HG02610 (cell line): ENCODE results near the gene RNASE7.

Experiments
- ATAC-seq: cut with Tn5 transposase; IDR thresholded peaks from one replicate; pipeline ENCODE4 v1.9.1; 2021; ENCODE audit warnings: mild to moderate bottlenecking, moderate library complexity; ENCODE audit not compliant: unreplicated experiment

RNASE7 gene

DNA sequence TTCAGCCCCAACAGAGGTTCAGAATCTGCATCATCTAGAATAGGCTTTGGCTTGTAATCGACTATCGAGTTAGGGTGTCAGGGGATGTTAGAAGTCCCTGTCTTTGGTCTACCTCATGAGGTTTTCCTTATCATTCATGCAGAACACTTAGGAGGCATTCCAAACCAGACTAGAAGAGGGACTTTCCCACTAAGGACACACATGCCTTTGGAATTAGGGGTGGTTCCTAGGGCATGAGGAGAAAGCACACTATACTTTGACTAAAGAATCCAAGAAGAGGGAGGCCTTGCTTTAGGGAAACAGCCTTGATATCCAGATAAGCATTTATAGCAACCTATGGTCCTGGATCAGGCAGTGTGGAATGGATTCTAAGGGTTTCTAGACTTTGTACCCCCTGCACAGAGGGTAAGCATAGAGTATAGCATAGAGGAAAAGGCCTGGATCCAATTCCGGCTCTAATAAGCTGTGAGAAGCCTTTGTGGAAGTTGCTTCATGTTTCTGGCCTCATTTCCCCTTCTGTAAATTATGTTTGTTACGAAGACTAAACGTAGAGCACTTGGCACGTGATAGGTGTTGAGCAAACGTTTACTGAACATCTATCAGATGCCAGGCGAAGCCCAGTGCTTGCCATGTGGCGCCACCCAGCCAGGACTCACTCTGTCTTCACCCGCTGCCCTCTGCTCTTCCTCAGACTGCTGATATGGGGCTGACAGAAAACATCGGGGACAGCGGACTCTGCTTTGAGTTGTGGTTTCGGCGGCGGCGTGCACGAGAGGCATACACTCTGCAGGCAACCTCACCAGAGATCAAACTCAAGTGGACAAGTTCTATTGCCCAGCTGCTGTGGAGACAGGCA, 43.1 kb downstream of the RNASE7 start:
- no peak for ATAC-seq

DNA sequence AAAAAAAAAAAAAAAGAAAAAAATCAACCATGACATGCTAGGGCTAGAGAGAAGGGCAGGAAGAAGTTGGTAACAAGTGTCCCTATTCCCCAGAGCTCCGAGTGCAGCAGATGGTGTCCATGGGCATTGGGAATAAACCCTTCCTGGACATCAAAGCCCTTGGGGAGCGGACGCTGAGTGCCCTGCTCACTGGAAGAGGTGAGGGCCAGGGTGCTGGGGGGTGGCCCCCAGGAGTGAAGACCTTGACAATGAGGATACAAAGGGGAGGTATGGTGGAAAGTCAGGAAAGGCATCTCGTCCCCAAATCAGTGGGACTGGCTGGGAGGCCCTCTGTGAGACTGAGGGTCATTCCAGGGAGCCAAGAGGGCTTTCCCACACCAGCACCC, 44.7 kb downstream of the RNASE7 start:
- no peak for ATAC-seq

- peak; percentile 59 for ATAC-seq
Observed at GRCh38 chr14:21087294-21088091, 45.3 kb downstream of the RNASE7 start.

DNA sequence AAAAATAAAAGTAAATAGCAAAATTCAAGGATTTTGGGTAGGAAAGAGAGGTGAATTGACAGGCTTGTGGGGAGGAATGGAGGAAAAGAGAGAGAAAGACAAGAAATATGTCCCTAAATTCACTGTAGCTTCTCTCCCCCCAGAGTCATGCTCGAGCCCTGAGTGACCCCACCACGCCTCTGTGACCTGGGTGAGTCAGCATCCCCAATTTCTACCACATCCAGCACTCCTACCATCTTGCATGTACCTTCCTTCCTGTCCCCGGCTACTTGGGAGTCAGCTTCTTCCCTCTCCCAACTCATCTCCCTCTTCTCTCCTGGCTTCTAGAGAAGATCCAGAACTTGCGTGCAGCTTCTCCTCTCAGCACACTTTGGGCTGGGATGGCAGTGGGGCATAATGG, 46.5 kb downstream of the RNASE7 start:
- ATAC-seq, result no peak

DNA sequence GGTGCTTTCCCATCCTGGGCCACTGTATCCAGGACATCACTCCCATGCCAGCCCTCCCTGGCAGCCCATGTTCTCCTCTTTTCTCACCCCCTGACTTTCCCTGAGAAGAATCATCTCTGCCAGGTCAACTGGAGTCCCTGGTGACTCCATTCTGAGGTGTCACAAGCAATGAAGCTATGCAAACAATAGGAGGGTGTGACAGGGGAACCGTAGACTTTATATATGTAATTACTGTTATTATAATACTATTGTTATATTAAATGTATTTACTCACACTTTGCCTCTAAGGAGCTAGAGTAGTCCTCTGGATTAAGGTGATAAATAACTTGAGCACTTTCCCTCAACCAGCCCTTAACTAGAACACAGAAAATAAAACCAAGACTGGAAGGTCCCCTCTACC, 47.1 kb downstream of the RNASE7 start:
- ATAC-seq, result no peak

GRCh38 chr14:21089877-21090193, 47.7 kb downstream of the RNASE7 start:
- ATAC-seq, result no peak

DNA sequence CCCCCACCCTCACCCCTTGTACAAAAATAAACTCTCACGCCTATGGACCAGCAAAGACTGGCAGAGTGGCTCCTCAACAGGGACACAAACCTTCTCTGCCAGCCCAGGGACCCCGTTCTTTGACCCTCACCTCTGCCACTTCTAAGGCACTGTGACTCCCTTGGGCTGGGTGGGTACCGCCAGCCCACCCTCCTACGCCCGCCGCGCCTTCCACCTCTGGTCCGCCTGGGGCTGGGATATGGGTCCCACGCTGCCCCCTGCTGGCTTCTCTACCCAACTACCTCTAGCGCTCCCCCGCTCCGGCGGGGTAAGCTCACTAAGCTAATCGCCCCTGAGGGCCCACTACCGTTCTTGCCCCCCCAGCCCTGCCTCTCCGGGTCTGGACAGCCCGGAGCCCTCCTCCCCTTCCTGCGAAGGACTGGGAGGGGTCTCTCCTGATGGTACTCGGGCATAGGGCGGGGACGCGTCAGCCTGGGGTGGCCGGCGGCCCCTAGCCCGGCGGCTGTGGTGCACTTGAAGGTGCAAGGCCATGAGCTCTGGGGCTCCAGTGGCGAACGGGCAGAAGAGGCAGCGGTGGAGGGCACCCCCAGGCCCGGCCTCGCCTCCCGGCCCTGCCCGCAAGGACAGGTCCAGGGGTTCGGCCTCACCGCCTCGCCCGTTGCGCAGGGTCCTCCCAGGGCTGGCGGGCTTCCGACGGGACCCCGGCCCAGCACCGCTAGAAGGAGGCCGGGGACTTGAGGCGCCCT, 48.2 kb downstream of the RNASE7 start:
- no peak for ATAC-seq

DNA sequence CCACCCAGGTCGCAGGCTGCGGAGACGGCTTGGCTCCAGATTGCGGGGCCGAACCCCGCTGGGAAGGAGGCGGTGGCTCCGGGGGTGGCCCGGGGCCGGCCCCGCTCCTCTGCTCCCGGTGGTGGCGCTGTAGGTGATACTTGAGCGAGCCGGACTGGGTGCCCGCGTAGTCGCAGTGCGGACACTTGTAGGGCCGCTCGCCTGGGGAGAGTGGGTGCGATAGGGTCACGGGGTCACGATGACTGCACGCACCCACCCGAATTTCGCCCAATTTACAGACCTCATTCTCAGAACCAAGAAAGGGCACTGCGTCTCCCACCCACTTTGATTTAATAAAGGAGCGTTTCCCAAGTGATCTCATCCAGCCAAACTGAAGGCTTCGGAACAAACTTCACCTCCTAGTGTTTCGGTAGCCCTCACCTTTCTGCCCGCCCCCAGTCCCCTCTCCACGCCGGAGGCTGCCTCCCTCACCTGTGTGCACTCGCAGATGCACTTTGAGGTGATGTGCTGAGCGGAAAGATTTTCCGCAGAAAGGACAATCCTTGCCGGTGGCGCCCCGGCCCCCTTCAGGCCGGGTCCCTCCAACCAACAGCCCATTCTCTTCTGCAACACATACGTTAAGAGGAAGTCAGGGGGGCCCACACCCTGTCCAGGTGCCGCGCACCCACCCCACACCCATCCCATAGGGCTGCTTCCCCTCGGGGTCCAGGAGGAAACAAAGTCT, 48.9 kb downstream of the RNASE7 start:
- no peak for ATAC-seq

- no peak for ATAC-seq
Observed at GRCh38 chr14:21091821-21092272, 49.7 kb downstream of the RNASE7 start.

GRCh38 chr14:21092273-21093011, 50.3 kb downstream of the RNASE7 start:
- ATAC-seq, result peak; percentile 84

DNA sequence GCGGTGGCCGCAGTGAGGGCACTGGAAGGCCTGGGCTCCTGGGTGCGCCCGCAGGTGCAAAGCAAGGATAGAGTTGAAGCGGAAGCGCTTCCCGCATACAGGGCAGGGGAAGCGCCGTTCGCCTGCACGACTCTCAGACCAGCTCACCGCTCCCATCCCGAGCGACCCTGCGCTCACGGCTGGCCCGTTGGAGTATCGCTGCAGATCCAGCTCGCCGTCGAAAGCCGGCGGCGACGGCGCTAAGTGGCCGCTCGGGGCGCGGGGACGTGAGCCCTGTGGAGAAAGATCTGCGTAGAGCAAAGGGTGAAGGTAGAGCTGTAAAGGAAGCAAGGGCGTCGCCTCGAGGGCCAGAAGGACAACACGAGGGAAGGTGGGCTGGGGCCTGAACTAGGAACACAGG, 50.9 kb downstream of the RNASE7 start:
- no peak for ATAC-seq
